Raji (cell line): Measurements from ENCODE around the gene DYNLT1.

Experiments used
- POLR2A ChIP-seq: IDR thresholded peaks from 2 replicates; pipeline ENCODE4 v1.6.1; 2011; ENCODE audit warnings: low read depth, low read length, control low read depth; ENCODE audit not compliant: insufficient read depth

Gene DYNLT1

GRCh38 chr6:158630938-158631616, 13.5 kb downstream of the DYNLT1 start:
- no peak for TF ChIP-seq POLR2A

- TF ChIP-seq POLR2A, result no peak
Measured at GRCh38 chr6:158629367-158630221, 14.9 kb downstream of the DYNLT1 start.

- no peak for TF ChIP-seq POLR2A
Measured at GRCh38 chr6:158628542-158628941, 16.0 kb downstream of the DYNLT1 start.

- no peak for TF ChIP-seq POLR2A
Measured at GRCh38 chr6:158627940-158628211, 16.7 kb downstream of the DYNLT1 start.

- no peak for TF ChIP-seq POLR2A
Measured at GRCh38 chr6:158627168-158627939, 17.2 kb downstream of the DYNLT1 start.

- TF ChIP-seq POLR2A, result no peak
Measured at GRCh38 chr6:158626360-158627167, 18.0 kb downstream of the DYNLT1 start.

GRCh38 chr6:158625881-158626305, 18.6 kb downstream of the DYNLT1 start:
- no peak for TF ChIP-seq POLR2A

- no peak for TF ChIP-seq POLR2A
Measured at GRCh38 chr6:158624684-158625682, 19.6 kb downstream of the DYNLT1 start.

GRCh38 chr6:158622545-158623190, 21.9 kb downstream of the DYNLT1 start:
- TF ChIP-seq POLR2A, result no peak

- no peak for TF ChIP-seq POLR2A
Measured at GRCh38 chr6:158621694-158622544, 22.6 kb downstream of the DYNLT1 start.

- no peak for TF ChIP-seq POLR2A
Measured at GRCh38 chr6:158620963-158621693, 23.4 kb downstream of the DYNLT1 start.
